ENCODE data around the gene LRRC51. TPM values are rescaled to one million over a fixed set of nuclear protein-coding genes. Genes with fewer than 3 reads are reported as not detected.
A peak's percentile ranks its signal among the peaks of the same experiment; 100 is the strongest.

The LRRC51 gene
- total RNA-seq, 4 donors from 2014 or later: 9.1 to 10.0 (median 9.2) TPM

DNA sequence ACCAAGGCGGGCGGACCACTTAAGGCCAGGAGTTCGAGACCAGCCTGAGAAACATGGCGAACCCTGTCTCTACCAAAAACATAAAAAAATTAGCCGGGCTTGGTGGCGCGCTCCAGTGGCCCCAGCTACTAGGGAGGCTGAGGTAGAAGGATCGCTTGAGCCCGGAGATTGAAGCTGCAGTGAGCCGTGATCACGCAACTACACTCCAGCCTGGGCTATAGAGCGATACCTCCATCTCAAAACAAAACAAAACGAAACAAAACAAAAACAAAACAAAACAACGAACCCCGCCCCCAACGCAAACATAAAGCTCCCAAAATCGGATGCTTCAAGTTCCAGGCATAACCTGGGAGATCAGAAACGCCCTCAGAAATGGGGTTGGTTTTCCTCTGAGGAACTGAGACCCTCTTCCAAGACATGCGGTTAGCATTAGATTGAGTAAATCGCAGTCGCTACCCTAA is 564 bp downstream of the LRRC51 start:
- TF ChIP-seq EP300 (IDR thresholded peaks at IDR 0.05) (no peak), POLR2AphosphoS5 (IDR thresholded peaks at IDR 0.05) (no peak), POLR2A (IDR thresholded peaks at IDR 0.05; ENCODE audit: low read depth) (no peak)
- TF ChIP-seq, protein P1, sequence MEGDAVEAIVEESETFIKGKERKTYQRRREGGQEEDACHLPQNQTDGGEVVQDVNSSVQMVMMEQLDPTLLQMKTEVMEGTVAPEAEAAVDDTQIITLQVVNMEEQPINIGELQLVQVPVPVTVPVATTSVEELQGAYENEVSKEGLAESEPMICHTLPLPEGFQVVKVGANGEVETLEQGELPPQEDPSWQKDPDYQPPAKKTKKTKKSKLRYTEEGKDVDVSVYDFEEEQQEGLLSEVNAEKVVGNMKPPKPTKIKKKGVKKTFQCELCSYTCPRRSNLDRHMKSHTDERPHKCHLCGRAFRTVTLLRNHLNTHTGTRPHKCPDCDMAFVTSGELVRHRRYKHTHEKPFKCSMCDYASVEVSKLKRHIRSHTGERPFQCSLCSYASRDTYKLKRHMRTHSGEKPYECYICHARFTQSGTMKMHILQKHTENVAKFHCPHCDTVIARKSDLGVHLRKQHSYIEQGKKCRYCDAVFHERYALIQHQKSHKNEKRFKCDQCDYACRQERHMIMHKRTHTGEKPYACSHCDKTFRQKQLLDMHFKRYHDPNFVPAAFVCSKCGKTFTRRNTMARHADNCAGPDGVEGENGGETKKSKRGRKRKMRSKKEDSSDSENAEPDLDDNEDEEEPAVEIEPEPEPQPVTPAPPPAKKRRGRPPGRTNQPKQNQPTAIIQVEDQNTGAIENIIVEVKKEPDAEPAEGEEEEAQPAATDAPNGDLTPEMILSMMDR (IDR thresholded peaks at IDR 0.05): no peak
- Histone ChIP-seq H3K36me3 (peaks cover 0 to 5% (median 0%) of the 10 kb centered on the region in 4 donors), H3K9me3 (no peaks in the 10 kb centered on the region), H3K27ac (replicated peaks in 1 of 4) (peak overlapping the region; percentile 90 to 95 (median 93)), H3K27me3 (no peaks in the 10 kb centered on the region), H3K4me3 (peak overlapping the region; percentile 69 to 80 (median 78)), H3K4me1 (peaks cover 19 to 35% (median 29%) of the 10 kb centered on the region in 4 donors)
- 71% methylated on average over 20 of the region's 21 CpGs for WGBS
- intact Hi-C loops (cut with DNase I): loop anchor here (2.0 kb wide), 1 partner anchor 42 kb away; no protein-coding TSS in a partner anchor
- no peak for DNase-seq (ENCODE audit: extremely low spot score)

DNA sequence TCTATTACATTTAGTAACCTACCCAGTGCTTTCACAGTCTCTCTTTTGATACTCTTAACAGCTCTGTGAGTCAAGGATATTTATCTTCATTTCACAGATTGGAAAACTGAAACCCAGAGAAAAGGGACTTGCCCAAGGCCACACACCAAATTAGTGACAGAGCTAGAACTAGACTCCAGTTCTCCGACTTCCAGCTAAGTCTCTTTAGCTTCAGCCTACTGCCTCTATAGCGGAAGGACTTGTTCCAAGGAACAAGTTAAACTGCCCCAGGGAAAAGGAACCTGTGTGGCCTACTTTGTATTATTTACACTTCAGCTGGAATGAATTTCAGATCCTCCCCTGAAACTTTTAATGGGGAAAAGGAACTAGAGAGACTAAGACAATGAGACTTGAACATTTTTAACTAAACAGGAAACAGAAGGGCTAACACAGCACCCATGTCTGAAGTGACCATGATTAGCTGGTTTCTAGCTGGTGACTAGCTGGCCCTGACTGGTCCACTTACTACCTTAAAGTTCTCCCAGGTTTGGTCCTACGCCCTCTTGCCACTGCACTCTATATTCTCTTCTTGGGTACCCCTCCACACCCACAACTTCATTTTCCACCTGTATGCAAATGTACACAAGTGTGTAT is 1.3 kb downstream of the LRRC51 start:
- TF ChIP-seq EP300 (IDR thresholded peaks at IDR 0.05): no peak
- TF ChIP-seq, protein P1 (IDR thresholded peaks at IDR 0.05): no peak
- TF ChIP-seq POLR2A (IDR thresholded peaks at IDR 0.05; ENCODE audit: low read depth): no peak
- no peak for TF ChIP-seq POLR2AphosphoS5 (IDR thresholded peaks at IDR 0.05)
- Histone ChIP-seq H3K27me3 (no peaks in the 10 kb centered on the region), H3K36me3 (peaks cover 0 to 7% (median 0%) of the 10 kb centered on the region in 4 donors), H3K4me1 (peaks cover 19 to 35% (median 29%) of the 10 kb centered on the region in 4 donors), H3K4me3 (no peak overlapping the region), H3K9me3 (no peaks in the 10 kb centered on the region), H3K27ac (replicated peaks in 1 of 4) (peak overlapping the region; percentile 14 to 95 (median 92))
- 94% methylated on average over 3 of the region's 3 CpGs for WGBS
- DNase-seq (ENCODE audit: extremely low spot score): no peak
- intact Hi-C loops (cut with DNase I): loop anchor here (2.0 kb wide), 1 partner anchor 43 kb away; no protein-coding TSS in a partner anchor

DNA sequence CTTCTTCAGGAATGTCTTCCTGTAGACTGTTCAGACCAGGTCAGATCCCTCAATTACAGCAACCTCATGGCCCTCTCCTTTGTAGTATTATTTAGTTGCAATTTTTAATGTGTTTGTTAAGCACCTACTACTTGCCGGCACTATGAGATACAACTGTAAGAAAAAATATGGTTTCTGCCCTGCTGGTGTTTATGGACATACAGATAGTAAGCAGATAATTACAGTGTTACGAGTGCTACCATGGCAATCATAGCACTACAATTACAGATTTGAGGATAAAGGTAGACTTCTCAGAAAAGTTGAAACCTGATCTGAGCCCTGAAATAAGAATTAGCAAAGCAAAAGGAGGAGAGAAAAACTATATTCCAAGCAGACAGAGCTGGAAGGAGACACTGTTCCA is 2.8 kb downstream of the LRRC51 start:
- TF ChIP-seq POLR2A (IDR thresholded peaks at IDR 0.05; ENCODE audit: low read depth): no peak
- no peak for TF ChIP-seq POLR2AphosphoS5 (IDR thresholded peaks at IDR 0.05)
- TF ChIP-seq EP300 (IDR thresholded peaks at IDR 0.05): no peak
- TF ChIP-seq, protein P1 (IDR thresholded peaks at IDR 0.05): no peak
- WGBS: 91% methylated on average over 2 of the region's 2 CpGs
- intact Hi-C loops (cut with DNase I): no loop called here

DNA sequence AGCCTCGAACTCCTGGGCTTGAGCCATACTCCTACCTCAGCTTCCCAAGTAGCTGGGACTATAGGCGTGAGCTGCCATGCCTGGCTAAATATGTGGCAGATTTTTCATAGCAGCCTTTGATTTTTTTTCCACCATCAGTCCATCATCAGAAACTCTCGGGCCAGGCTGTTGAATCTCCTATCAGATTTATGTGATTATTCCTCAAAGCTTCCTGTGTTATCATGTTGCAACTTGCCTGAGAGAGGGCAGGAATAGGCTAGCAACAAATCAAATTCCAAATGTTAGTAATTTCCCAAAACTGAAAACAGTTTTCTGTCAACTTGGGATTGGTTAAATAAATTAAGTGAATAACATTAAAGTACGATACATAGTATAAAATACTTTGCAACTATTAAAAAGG is 3.4 kb downstream of the LRRC51 start:
- intact Hi-C loops (cut with DNase I): no loop called here
- TF ChIP-seq, protein P1 (IDR thresholded peaks at IDR 0.05): no peak
- TF ChIP-seq POLR2AphosphoS5 (IDR thresholded peaks at IDR 0.05) (no peak), POLR2A (IDR thresholded peaks at IDR 0.05; ENCODE audit: low read depth) (no peak), EP300 (IDR thresholded peaks at IDR 0.05) (no peak)
- WGBS: 87% methylated on average over 4 of the region's 4 CpGs

More for the DNA sequence above, 2.8 kb downstream of the LRRC51 start:
- Histone ChIP-seq H3K27ac (replicated peaks in 1 of 4) (no peak overlapping the region), H3K4me1 (peaks cover 19 to 25% (median 24%) of the 10 kb centered on the region in 4 donors), H3K4me3 (no peak overlapping the region), H3K36me3 (peaks cover 0 to 14% (median 5%) of the 10 kb centered on the region in 4 donors), H3K9me3 (no peaks in the 10 kb centered on the region), H3K27me3 (no peaks in the 10 kb centered on the region)
- DNase-seq (ENCODE audit: extremely low spot score): no peak

More for the DNA sequence above, 3.4 kb downstream of the LRRC51 start:
- no peak for DNase-seq (ENCODE audit: extremely low spot score)
- H3K27me3 ChIP-seq: no peaks in the 10 kb centered on the region
- H3K9me3 ChIP-seq: no peaks in the 10 kb centered on the region
- peaks cover 13 to 18% (median 18%) of the 10 kb centered on the region in 4 donors for H3K4me1 ChIP-seq
- no peak overlapping the region for H3K27ac ChIP-seq (replicated peaks in 1 of 4)
- peaks cover 0 to 21% (median 8%) of the 10 kb centered on the region in 4 donors for H3K36me3 ChIP-seq
- H3K4me3 ChIP-seq: no peak overlapping the region
